ENCODE data around the gene NDUFS2. TPM values are rescaled to one million over a fixed set of nuclear protein-coding genes. Genes with fewer than 3 reads are reported as not detected.

The NDUFS2 gene
- total and polyA plus RNA-seq, 3 experiments from 2014 or later = 82.1 to 97.1 (median 93.5) TPM

- DNase-seq = peak; percentile 72 to 89 (median 79)
- H3K9me3 ChIP-seq (ENCODE audit: low read length) = no peaks in the 10 kb centered on the region
- POLR2A ChIA-PET = no interaction called here
- Mint-ChIP-seq H3K27me3 (no peaks in the 10 kb centered on the region), H3K4me3 (peak overlapping the region; percentile 84 to 99 (median 96)), H3K36me3 (peaks cover 0 to 36% (median 3%) of the 10 kb centered on the region in 3 donors), H3K9me3 (no peaks in the 10 kb centered on the region), H3K4me1 (peaks cover 31 to 32% (median 31%) of the 10 kb centered on the region in 3 donors), H3K27ac (peak overlapping the region; percentile 44 to 90 (median 62))
- CTCF ChIA-PET = interaction anchor here (0.7 to 10.3 kb wide), 14 partner anchors 11 to 162 kb away, joined by 3 to 197 read pairs (median 23); partner anchors contain the start of genes CFAP126, FCER1G, NDUFS2 and PPOX
- peaks cover 26% of the 10 kb centered on the region for H3K4me1 ChIP-seq (ENCODE audit: insufficient read depth, low read length)
- no peak overlapping the region for H3K27ac ChIP-seq (ENCODE audit: low read depth, low read length)
- no peak overlapping the region for H3K4me3 ChIP-seq (ENCODE audit: low read length)
- no peaks in the 10 kb centered on the region for H3K27me3 ChIP-seq (ENCODE audit: insufficient read depth, low read length, poor library complexity, severe bottlenecking)
- H3K36me3 ChIP-seq (ENCODE audit: insufficient read depth, low read length) = peaks cover 15% of the 10 kb centered on the region
These were observed 25.2 kb downstream of the NDUFS2 start for GRCh38 chr1:161227196-161227871.

GRCh38 chr1:161228032-161228431 lies 25.9 kb downstream of the NDUFS2 start:
- no peak overlapping the region for H3K4me3 ChIP-seq (ENCODE audit: low read length)
- DNase-seq = no peak
- H3K27ac ChIP-seq (ENCODE audit: low read depth, low read length) = no peak overlapping the region
- H3K4me3 Mint-ChIP-seq = peak overlapping the region in 2 of 7 donors; percentile 41 to 67
- ChIA-PET CTCF (interaction anchor here (1.1 to 10.3 kb wide), 8 partner anchors 11 to 161 kb away, joined by 3 to 197 read pairs (median 33); partner anchors contain the start of genes CFAP126, FCER1G and NDUFS2), POLR2A (no interaction called here)
- H3K9me3 ChIP-seq (ENCODE audit: low read length) = no peaks in the 10 kb centered on the region
- H3K9me3 Mint-ChIP-seq = no peaks in the 10 kb centered on the region
- no peaks in the 10 kb centered on the region for H3K27me3 ChIP-seq (ENCODE audit: insufficient read depth, low read length, poor library complexity, severe bottlenecking)
- H3K27ac Mint-ChIP-seq = peak overlapping the region in 7 of 8 donors; percentile 49 to 90 (median 60)
- peaks cover 0 to 36% (median 3%) of the 10 kb centered on the region in 3 donors for H3K36me3 Mint-ChIP-seq
- H3K4me1 Mint-ChIP-seq = peaks cover 31 to 32% (median 31%) of the 10 kb centered on the region in 3 donors
- H3K36me3 ChIP-seq (ENCODE audit: insufficient read depth, low read length) = peaks cover 15% of the 10 kb centered on the region
- no peaks in the 10 kb centered on the region for H3K27me3 Mint-ChIP-seq
- peaks cover 26% of the 10 kb centered on the region for H3K4me1 ChIP-seq (ENCODE audit: insufficient read depth, low read length)

DNA sequence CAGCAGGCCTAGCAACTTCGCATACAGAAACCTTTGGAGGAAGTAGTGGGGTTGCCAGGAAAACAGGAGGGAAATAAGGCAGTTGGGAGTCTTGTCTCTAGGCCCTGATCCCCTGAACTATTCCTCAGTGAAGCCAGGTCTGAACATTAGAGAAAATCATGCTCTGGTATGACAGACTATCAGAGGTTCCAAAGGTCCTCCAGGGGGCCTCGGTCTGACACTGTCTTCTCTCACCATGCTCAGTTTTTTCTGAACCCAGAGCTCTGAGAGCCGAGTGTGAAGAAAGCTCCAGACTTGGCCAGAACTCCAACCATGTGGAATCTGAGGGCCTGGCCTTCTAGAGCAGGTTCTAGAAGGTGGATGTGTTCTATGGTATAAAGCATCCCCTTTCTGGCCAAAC lies 27.7 kb downstream of the NDUFS2 start:
- Histone ChIP-seq H3K27ac (ENCODE audit: low read depth, low read length) (no peak overlapping the region), H3K36me3 (ENCODE audit: insufficient read depth, low read length) (peaks cover 15% of the 10 kb centered on the region), H3K4me3 (ENCODE audit: low read length) (no peak overlapping the region), H3K4me1 (ENCODE audit: insufficient read depth, low read length) (peaks cover 26% of the 10 kb centered on the region), H3K27me3 (ENCODE audit: insufficient read depth, low read length, poor library complexity, severe bottlenecking) (no peaks in the 10 kb centered on the region), H3K9me3 (ENCODE audit: low read length) (no peaks in the 10 kb centered on the region)
- DNase-seq = no peak
- Mint-ChIP-seq H3K4me3 (no peak overlapping the region), H3K27ac (peak overlapping the region in 1 of 8 donors; percentile 65), H3K27me3 (no peaks in the 10 kb centered on the region), H3K4me1 (peaks cover 31 to 32% (median 31%) of the 10 kb centered on the region in 3 donors), H3K36me3 (peaks cover 0 to 36% (median 3%) of the 10 kb centered on the region in 3 donors), H3K9me3 (no peaks in the 10 kb centered on the region)
- CTCF ChIA-PET = interaction anchor here (1.9 to 10.3 kb wide), 5 partner anchors 20 to 153 kb away, joined by 6 to 197 read pairs (median 35); partner anchors contain the start of gene NDUFS2
- POLR2A ChIA-PET = no interaction called here

GRCh38 chr1:161230762-161231161 lies 28.6 kb downstream of the NDUFS2 start:
- peak overlapping the region in 3 of 8 donors; percentile 50 to 77 (median 64) for H3K27ac Mint-ChIP-seq
- CTCF ChIA-PET = interaction anchor here (1.9 to 10.3 kb wide), 5 partner anchors 19 to 152 kb away, joined by 6 to 197 read pairs (median 35); partner anchors contain the start of gene NDUFS2

DNA sequence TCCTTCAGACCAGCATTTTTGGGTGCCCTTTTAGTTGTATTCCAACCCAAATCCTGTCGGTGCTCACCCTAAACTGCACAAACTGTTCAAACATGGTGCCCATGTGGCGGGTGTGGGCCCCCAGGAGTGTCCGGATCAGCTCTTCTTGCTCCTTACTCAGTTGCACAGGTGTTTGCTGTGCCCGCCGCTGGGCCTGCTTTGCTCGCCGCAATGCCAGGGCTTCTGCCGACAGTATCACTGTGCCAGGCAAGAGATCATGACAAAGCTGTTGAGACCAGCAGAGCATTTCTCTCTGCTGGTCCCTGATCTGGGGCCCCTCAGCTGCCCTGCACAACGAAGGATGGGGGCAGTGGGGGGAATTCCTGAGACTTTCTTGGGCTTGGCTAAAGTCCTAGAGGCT lies 30.9 kb downstream of the NDUFS2 start:
- Histone ChIP-seq H3K27ac (ENCODE audit: low read depth, low read length) (no peak overlapping the region), H3K9me3 (ENCODE audit: low read length) (no peaks in the 10 kb centered on the region), H3K36me3 (ENCODE audit: insufficient read depth, low read length) (peaks cover 15% of the 10 kb centered on the region), H3K27me3 (ENCODE audit: insufficient read depth, low read length, poor library complexity, severe bottlenecking) (no peaks in the 10 kb centered on the region), H3K4me3 (ENCODE audit: low read length) (no peak overlapping the region), H3K4me1 (ENCODE audit: insufficient read depth, low read length) (no peaks in the 10 kb centered on the region)
- peaks cover 0 to 26% (median 3%) of the 10 kb centered on the region in 3 donors for H3K36me3 Mint-ChIP-seq
- ChIA-PET CTCF (interaction anchor here (1.1 kb wide), 1 partner anchor 58 kb away, joined by 3 read pairs; no protein-coding TSS in a partner anchor), POLR2A (interaction anchor here (0.9 kb wide), 1 partner anchor 13 kb away, joined by 3 read pairs; no protein-coding TSS in a partner anchor)
- peaks cover 0 to 3% (median under 1%) of the 10 kb centered on the region in 3 donors for H3K4me1 Mint-ChIP-seq
- no peak for DNase-seq
- H3K9me3 Mint-ChIP-seq = no peaks in the 10 kb centered on the region
- no peak overlapping the region for H3K4me3 Mint-ChIP-seq
- no peak overlapping the region for H3K27ac Mint-ChIP-seq
- H3K27me3 Mint-ChIP-seq = peaks cover 0 to 6% of the 10 kb centered on the region in 2 donors

More at GRCh38 chr1:161230762-161231161, 28.6 kb downstream of the NDUFS2 start:
- no peak for DNase-seq
- Histone ChIP-seq H3K4me3 (ENCODE audit: low read length) (no peak overlapping the region), H3K36me3 (ENCODE audit: insufficient read depth, low read length) (peaks cover 15% of the 10 kb centered on the region), H3K9me3 (ENCODE audit: low read length) (no peaks in the 10 kb centered on the region), H3K27me3 (ENCODE audit: insufficient read depth, low read length, poor library complexity, severe bottlenecking) (no peaks in the 10 kb centered on the region), H3K27ac (ENCODE audit: low read depth, low read length) (no peak overlapping the region), H3K4me1 (ENCODE audit: insufficient read depth, low read length) (peaks cover 20% of the 10 kb centered on the region)
- Mint-ChIP-seq H3K27me3 (peaks cover 0 to 2% of the 10 kb centered on the region in 2 donors), H3K4me3 (no peak overlapping the region), H3K9me3 (no peaks in the 10 kb centered on the region), H3K4me1 (peaks cover 23 to 24% (median 24%) of the 10 kb centered on the region in 3 donors), H3K36me3 (peaks cover 0 to 36% (median 3%) of the 10 kb centered on the region in 3 donors)
- POLR2A ChIA-PET = no interaction called here

GRCh38 chr1:161235957-161236775 lies 34.0 kb downstream of the NDUFS2 start:
- Mint-ChIP-seq H3K4me3 (no peak overlapping the region), H3K4me1 (no peaks in the 10 kb centered on the region), H3K36me3 (no peaks in the 10 kb centered on the region), H3K9me3 (no peaks in the 10 kb centered on the region), H3K27ac (peak overlapping the region in 3 of 8 donors; percentile 6 to 44 (median 28)), H3K27me3 (peaks cover 7 to 16% of the 10 kb centered on the region in 2 donors)
- CTCF ChIA-PET = interaction anchor here (1.9 kb wide), 1 partner anchor 11 kb away, joined by 5 read pairs; the partner anchor contains the start of gene TOMM40L
- Histone ChIP-seq H3K4me3 (ENCODE audit: low read length) (no peak overlapping the region), H3K36me3 (ENCODE audit: insufficient read depth, low read length) (no peaks in the 10 kb centered on the region), H3K27me3 (ENCODE audit: insufficient read depth, low read length, poor library complexity, severe bottlenecking) (no peaks in the 10 kb centered on the region), H3K9me3 (ENCODE audit: low read length) (no peaks in the 10 kb centered on the region), H3K27ac (ENCODE audit: low read depth, low read length) (no peak overlapping the region), H3K4me1 (ENCODE audit: insufficient read depth, low read length) (no peaks in the 10 kb centered on the region)
- POLR2A ChIA-PET = interaction anchor here (0.9 kb wide), 1 partner anchor 97 kb away, joined by 4 read pairs; no protein-coding TSS in a partner anchor
- DNase-seq = no peak

- Histone ChIP-seq H3K4me1 (ENCODE audit: insufficient read depth, low read length) (no peaks in the 10 kb centered on the region), H3K9me3 (ENCODE audit: low read length) (no peaks in the 10 kb centered on the region), H3K27ac (ENCODE audit: low read depth, low read length) (no peak within 1 kb of the TSS), H3K36me3 (ENCODE audit: insufficient read depth, low read length) (no peaks in the 10 kb centered on the region), H3K4me3 (ENCODE audit: low read length) (no peak within 1 kb of the TSS), H3K27me3 (ENCODE audit: insufficient read depth, low read length, poor library complexity, severe bottlenecking) (no peaks in the 10 kb centered on the region)
- ChIA-PET POLR2A (no interaction called here), CTCF (interaction anchor here (1.9 kb wide), 1 partner anchor 12 kb away, joined by 5 read pairs; the partner anchor contains the start of gene TOMM40L)
- H3K36me3 Mint-ChIP-seq = peaks cover 0 to 1% (median 0%) of the 10 kb centered on the region in 3 donors
- no peak within 1 kb of the TSS for H3K4me3 Mint-ChIP-seq
- peaks cover 7 to 23% of the 10 kb centered on the region in 2 donors for H3K27me3 Mint-ChIP-seq
- H3K4me1 Mint-ChIP-seq = no peaks in the 10 kb centered on the region
- H3K27ac Mint-ChIP-seq = peak within 1 kb of the TSS in 1 of 8 donors; percentile 82
- H3K9me3 Mint-ChIP-seq = no peaks in the 10 kb centered on the region
- DNase-seq = no peak
These were observed 35.9 kb downstream of the NDUFS2 start, which contains the start of gene NR1I3 for GRCh38 chr1:161238039-161238473. Gene NR1I3, minus strand, starts transcription at chr1:161238203. Its CDS starts 1,638 bp downstream, at chr1:161236565.

All from CD8-positive, alpha-beta memory T cell (primary cell).